ENCODE measurements around the gene AGL.

AGL gene

DNA sequence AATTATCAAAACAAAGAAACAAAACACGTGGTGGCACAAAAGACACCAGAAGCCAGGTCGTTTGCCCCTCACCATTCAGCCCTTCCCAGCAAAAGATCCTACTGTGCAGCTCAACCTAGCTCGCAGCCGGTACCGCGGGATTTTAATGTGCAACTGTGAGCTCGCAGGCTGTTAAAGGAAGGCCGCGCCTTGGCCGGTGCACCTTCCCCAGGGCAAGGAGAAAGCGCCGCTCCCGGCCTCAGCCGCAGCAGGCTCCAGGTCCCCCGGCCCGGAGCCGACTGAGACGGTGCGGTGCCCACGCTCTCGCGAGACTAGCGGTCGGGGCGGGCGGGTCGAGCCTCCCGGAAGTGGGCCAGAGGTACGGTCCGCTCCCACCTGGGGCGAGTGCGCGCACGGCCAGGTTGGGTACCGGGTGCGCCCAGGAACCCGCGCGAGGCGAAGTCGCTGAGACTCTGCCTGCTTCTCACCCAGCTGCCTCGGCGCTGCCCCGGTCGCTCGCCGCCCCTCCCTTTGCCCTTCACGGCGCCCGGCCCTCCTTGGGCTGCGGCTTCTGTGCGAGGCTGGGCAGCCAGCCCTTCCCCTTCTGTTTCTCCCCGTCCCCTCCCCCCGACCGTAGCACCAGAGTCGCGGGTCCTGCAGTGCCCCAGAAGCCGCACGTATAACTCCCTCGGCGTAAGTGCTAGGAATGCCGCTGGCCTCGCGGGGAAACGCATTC is at the start of gene AGL:
AGL (plus strand) TSS at position 618 of the 715 bp plus-strand sequence. CDS start 682 bp downstream, outside the sequence.
- H3K4me3 ChIP-seq (replicated peaks; ENCODE audit: low read depth, low read length), result peak within 1 kb of the TSS; percentile 74
- TF ChIP-seq, protein P1, sequence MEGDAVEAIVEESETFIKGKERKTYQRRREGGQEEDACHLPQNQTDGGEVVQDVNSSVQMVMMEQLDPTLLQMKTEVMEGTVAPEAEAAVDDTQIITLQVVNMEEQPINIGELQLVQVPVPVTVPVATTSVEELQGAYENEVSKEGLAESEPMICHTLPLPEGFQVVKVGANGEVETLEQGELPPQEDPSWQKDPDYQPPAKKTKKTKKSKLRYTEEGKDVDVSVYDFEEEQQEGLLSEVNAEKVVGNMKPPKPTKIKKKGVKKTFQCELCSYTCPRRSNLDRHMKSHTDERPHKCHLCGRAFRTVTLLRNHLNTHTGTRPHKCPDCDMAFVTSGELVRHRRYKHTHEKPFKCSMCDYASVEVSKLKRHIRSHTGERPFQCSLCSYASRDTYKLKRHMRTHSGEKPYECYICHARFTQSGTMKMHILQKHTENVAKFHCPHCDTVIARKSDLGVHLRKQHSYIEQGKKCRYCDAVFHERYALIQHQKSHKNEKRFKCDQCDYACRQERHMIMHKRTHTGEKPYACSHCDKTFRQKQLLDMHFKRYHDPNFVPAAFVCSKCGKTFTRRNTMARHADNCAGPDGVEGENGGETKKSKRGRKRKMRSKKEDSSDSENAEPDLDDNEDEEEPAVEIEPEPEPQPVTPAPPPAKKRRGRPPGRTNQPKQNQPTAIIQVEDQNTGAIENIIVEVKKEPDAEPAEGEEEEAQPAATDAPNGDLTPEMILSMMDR (IDR thresholded peaks at IDR 0.05; ENCODE audit: low read length, missing control alignments), result no peak
- peak; percentile 74 for DNase-seq (ENCODE audit: low read depth)

DNA sequence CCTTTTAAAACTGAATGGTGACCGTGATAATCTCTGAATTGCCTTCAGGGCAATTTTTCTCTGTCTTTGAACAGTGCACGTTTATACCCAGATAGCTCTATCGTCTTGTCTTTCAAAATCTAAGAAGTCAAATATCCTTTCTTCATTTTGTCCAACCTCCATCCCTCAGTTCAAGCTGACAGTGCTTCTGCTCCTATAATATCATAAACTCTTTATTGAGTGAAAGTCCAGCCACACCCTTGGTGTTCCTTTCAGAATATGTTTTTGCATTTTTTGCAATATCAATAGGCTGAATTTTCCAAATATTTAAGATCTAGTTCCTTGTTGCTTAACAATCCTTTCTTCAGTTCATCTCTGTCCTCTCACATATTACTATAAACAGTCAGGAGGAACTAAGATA is 48.6 kb upstream of the AGL start:
- TF ChIP-seq, protein P1 (IDR thresholded peaks at IDR 0.05; ENCODE audit: low read length, missing control alignments), result no peak
- no peak overlapping the region for H3K4me3 ChIP-seq (replicated peaks; ENCODE audit: low read depth, low read length)
- DNase-seq (ENCODE audit: low read depth), result no peak

DNA sequence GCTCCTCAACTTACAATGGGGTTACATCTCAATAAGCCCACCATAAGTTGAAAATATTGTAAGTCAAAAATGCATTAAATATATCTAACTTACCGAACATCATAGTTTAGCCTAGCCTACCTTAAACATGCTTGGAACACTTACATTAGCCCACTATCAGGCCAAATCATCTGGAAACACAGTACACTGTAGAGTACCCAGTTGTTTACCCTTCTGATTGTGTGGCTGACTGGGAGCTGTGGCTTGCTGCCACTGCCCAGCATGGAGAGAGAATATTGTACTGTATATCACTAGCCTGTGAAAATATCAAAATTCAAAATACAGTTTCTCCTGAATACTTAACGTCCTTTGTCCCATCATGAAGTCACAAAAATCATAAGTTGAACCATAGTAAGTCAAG is 43.3 kb upstream of the AGL start:
- H3K4me3 ChIP-seq (replicated peaks; ENCODE audit: low read depth, low read length), result no peak overlapping the region
- TF ChIP-seq, protein P1 (IDR thresholded peaks at IDR 0.05; ENCODE audit: low read length, missing control alignments), result no peak
- DNase-seq (ENCODE audit: low read depth), result no peak

DNA sequence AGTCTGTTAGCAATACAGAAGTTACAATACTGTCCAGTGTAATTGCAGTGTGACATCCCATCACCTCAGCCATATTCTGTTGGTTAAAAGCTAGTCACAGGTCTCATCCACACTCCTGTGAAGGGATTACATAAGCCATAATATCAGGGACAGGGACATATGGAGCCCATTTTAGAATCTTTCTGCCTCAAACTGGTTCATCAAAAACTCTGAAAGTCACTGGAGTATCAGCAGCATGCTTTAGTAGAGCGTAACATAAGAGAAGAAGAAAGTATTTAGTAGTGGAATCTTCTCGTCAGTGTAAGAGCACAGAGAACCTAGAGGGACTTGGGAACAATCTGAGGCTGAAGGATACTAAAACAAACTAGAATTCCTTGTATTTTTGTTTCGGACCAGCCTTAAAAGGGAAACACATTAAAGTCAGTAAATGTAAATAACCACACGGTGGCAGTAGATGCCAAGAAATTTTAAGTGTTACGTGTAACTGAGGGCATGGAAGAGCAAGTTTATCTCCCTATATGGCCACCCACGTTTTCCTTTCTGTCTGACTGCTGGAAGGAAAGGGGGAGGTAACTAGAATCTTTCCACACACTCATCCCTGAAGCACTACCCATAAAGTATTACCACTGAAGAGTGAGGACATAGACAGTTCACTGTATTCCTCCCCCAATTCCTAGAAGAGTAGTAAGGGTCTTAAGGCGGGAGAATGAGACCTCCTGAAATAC is 41.6 kb upstream of the AGL start:
- TF ChIP-seq, protein P1 (IDR thresholded peaks at IDR 0.05; ENCODE audit: low read length, missing control alignments), result peak; percentile 54
- peak; percentile 97 for DNase-seq (ENCODE audit: low read depth)
- no peak overlapping the region for H3K4me3 ChIP-seq (replicated peaks; ENCODE audit: low read depth, low read length)

DNA sequence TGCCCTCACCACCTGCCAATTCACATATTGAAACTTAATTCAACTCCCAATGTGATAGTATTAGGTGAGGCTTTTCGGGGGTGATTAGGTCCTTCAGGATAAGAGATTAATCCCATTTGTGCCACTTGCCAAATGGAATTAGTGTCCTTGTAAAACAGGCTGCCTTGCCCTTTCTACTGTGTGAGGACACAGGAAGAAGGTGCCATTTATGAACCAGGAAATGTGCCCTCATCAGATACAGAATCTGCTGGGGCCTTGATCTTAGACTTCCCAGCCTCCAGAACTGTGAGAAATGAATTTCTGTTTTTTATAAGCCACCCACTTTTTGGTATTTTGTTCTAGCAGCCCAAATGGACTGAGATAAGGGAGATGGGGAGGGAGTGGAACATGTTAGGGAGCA is 39.1 kb upstream of the AGL start:
- DNase-seq (ENCODE audit: low read depth), result no peak
- H3K4me3 ChIP-seq (replicated peaks; ENCODE audit: low read depth, low read length), result no peak overlapping the region
- TF ChIP-seq, protein P1 (IDR thresholded peaks at IDR 0.05; ENCODE audit: low read length, missing control alignments), result no peak

DNA sequence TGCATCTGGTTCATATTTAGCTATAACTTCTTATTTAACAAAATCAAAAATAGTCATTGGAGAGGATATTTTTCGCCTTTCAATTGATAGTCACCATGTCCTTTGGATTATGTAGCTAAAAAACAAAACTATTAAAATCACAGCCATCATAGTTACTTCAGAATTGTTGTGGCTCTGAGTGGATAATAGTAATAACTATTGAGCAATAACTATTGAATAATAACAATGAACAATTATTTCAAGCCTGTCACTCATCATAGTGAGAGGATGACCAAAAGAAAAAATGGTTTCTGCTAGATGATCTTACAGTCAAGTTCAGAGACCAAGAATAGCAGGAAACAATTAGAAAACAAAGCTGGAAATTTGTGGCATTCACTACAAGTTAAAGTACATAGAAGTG is 38.4 kb upstream of the AGL start:
- no peak overlapping the region for H3K4me3 ChIP-seq (replicated peaks; ENCODE audit: low read depth, low read length)
- DNase-seq (ENCODE audit: low read depth), result no peak
- TF ChIP-seq, protein P1 (IDR thresholded peaks at IDR 0.05; ENCODE audit: low read length, missing control alignments), result no peak

Data from fibroblast of pulmonary artery (primary cell).